HepG2 (cell line): Measurements from ENCODE around the gene GLB1L3. TPM values are rescaled to one million over a fixed set of nuclear protein-coding genes. Genes with fewer than 3 reads are reported as not detected.

Source experiments
- ATAC-seq: fragments of 200-7000 bp; cut with Tn5 transposase; 3 replicates; pipeline ENCODE4 v1.9.1; 2020; ENCODE audit warnings: mild to moderate bottlenecking, moderate library complexity
- BruUV-seq: library from RNA; stranded (reverse); fragments of 400-500 nt; replicated peaks from 2 replicates; lab custom pipeline; 2021; lab: Mats Ljungman, UMichigan
- CTCF ChIA-PET: fragments of 300-600 bp; formaldehyde crosslinking; extraction: SDS; loops from one replicate; lab custom pipeline; 2021; ENCODE audit warnings: low total read pairs, inconsistent platforms, low intra/inter-chr PET ratio; lab: Yijun Ruan, JAX
- POLR2A ChIA-PET: fragments of 350-600 bp; sonication (Branson Sonifier 250); formaldehyde crosslinking; loops from one replicate; lab custom pipeline; 2020; ENCODE audit warnings: antibody characterized with exemption, inconsistent platforms; lab: Yijun Ruan, JAX
- DNase-seq: peaks from one replicate; pipeline ENCODE4 v3.0.0-alpha.2; 2015; ENCODE audit warnings: low spot score
- FAIRE-seq: peaks from 3 replicates; lab custom pipeline; 2011; peaks lifted over from hg19 to GRCh38; lab: Jason Lieb, UNC
- H2AFZ ChIP-seq: one replicate; pipeline ENCODE4 v1.6.1; 2011; ENCODE audit warnings: low read length, inconsistent platforms
- H3K27ac ChIP-seq: fragments of 300-600 bp; 3 replicates; pipeline ENCODE4 v1.8.0; 2011; ENCODE audit warnings: mixed run types, mild to moderate bottlenecking, mixed read lengths, low read length, inconsistent platforms; ENCODE audit not compliant: insufficient read depth; ENCODE audit errors: extremely low read length
- H3K27me3 ChIP-seq, 2 experiments: fragments of 200-600 bp in 1 of 2; 2 replicates in 1 of 2; 3 replicates in 1 of 2; pipeline versions ENCODE4 v1.6.0 to v1.8.0; 2011; ENCODE audit warnings: low read length in 2 of 2, mild to moderate bottlenecking in 2 of 2, moderate library complexity in 2 of 2, inconsistent platforms in 1 of 2; ENCODE audit not compliant: insufficient read depth in 2 of 2, control insufficient read depth in 1 of 2
- H3K36me3 ChIP-seq, 2 experiments: fragments of 200-600 bp in 1 of 2; replicated peaks in 1 of 2; 2 replicates in 1 of 2; 3 replicates in 1 of 2; pipeline versions ENCODE4 v1.5.1 to v1.8.0; 2011; ENCODE audit warnings: low read length in 2 of 2, inconsistent platforms in 1 of 2; ENCODE audit not compliant: insufficient read depth in 2 of 2, control insufficient read depth in 1 of 2
- H3K4me1 ChIP-seq: 2 replicates; pipeline ENCODE4 v1.5.1; 2012; ENCODE audit warnings: low read length, inconsistent platforms; ENCODE audit not compliant: insufficient read depth
- H3K4me2 ChIP-seq: 2 replicates; pipeline ENCODE4 v1.6.0; 2011; ENCODE audit warnings: low read depth, low read length, inconsistent platforms
- H3K4me3 ChIP-seq, 3 experiments: fragments of 200-600 bp in 1 of 3; sonication (generic), shearing (Covaris generic) in 1 of 3; replicated peaks in 1 of 3; 2 replicates each; pipeline ENCODE4 v1.5.1; 2011 to 2016; ENCODE audit warnings: low read length in 3 of 3, inconsistent platforms in 2 of 3, low read depth in 2 of 3, mild to moderate bottlenecking in 2 of 3, control low read depth in 1 of 3, mixed read lengths in 1 of 3; ENCODE audit not compliant: insufficient read depth in 1 of 3
- H3K79me2 ChIP-seq: one replicate; pipeline ENCODE4 v1.6.1; 2011; ENCODE audit warnings: low read length, inconsistent platforms; ENCODE audit not compliant: insufficient read depth
- H3K9ac ChIP-seq: 2 replicates; pipeline ENCODE4 v1.6.0; 2011; ENCODE audit warnings: mild to moderate bottlenecking, low read depth, low read length, inconsistent platforms; ENCODE audit not compliant: insufficient read depth
- H3K9me3 ChIP-seq: 2 replicates; pipeline ENCODE4 v1.5.1; 2012; ENCODE audit warnings: mild to moderate bottlenecking, low read length
- H4K20me1 ChIP-seq: 2 replicates; pipeline ENCODE4 v1.6.0; 2011; ENCODE audit warnings: inconsistent platforms, mild to moderate bottlenecking, low read length, moderate library complexity; ENCODE audit not compliant: insufficient read depth
- CBX1 ChIP-seq: IDR thresholded peaks from one replicate; pipeline ENCODE4 v1.6.1; 2016; ENCODE audit warnings: antibody characterized with exemption, low read depth
- HNRNPUL1 ChIP-seq: fragments of 200-400 bp; formaldehyde crosslinking; IDR thresholded peaks from 2 replicates; pipeline ENCODE4 v1.6.1; 2017; ENCODE audit warnings: low read depth, mild to moderate bottlenecking, low read length, moderate library complexity
- KMT2A ChIP-seq: sonication (generic); formaldehyde crosslinking; IDR thresholded peaks from 2 replicates; pipeline ENCODE4 v1.4.0; 2020; ENCODE audit warnings: missing genetic modification reagents
- RXRB ChIP-seq: IDR thresholded peaks from 2 replicates; pipeline ENCODE4 v1.6.1; 2016; ENCODE audit warnings: borderline replicate concordance, missing genetic modification reagents, missing compliant biosample characterization
- SALL1 ChIP-seq: sonication (generic); formaldehyde crosslinking; IDR thresholded peaks from 2 replicates; pipeline ENCODE4 v1.8.0; 2022; ENCODE audit warnings: mild to moderate bottlenecking, missing genetic modification reagents
- SMAD1 ChIP-seq: sonication (generic); formaldehyde crosslinking; IDR thresholded peaks from 2 replicates; pipeline ENCODE4 v1.4.0; 2020; ENCODE audit warnings: missing genetic modification reagents, low read depth, mild to moderate bottlenecking, borderline replicate concordance
- ZFP36L1 ChIP-seq: sonication (generic); formaldehyde crosslinking; IDR thresholded peaks from 2 replicates; pipeline ENCODE4 v1.8.0; 2022; ENCODE audit warnings: mild to moderate bottlenecking, missing genetic modification reagents, moderate library complexity
- WGBS: methylation state at CpG from one replicate; pipeline ENCODE4 v1.1.6; 2017; ENCODE audit warnings: low lambda C conversion rate; 5-methylcytosine and 5-hydroxymethylcytosine counted together
- in situ Hi-C: cut with HindIII; loops from 2 replicates; pipeline ENCODE4 v1.10.0; 2017; ENCODE audit warnings: low pct_unique_long_range_greater_than_20kb; ENCODE audit not compliant: extremely low pct_ligation_motif_present
- intact Hi-C: fragments of 100-400 bp; cut with micrococcal nuclease; formaldehyde crosslinking; loops from one replicate; pipeline ENCODE4 v1.10.0; 2022; ENCODE audit not compliant: unreplicated experiment
- polyA plus RNA-seq, 8 experiments: library from polyadenylated mRNA; depleted of rRNA in 3 of 8; stranded (reverse) in 7 of 8; unstranded in 1 of 8; fragments of >200 nt; fragmentation: Illumina TruSeq in 4 of 8; extraction: Trizol in 4 of 8; gene quantifications; 2 replicates each; pipeline versions ENCODE4 v1.2.1 to v1.2.3, GENCODE V29; 2011 to 2016; ENCODE audit warnings: low read depth in 4 of 8, missing spikeins in 1 of 8, mixed read lengths in 1 of 8; ENCODE audit not compliant: insufficient read depth in 1 of 8
- total RNA-seq, 5 experiments: library from RNA; depleted of rRNA; stranded (reverse); fragments of >200 nt; fragmentation: Illumina TruSeq; extraction: Trizol; gene quantifications; 2 replicates each; pipeline ENCODE4 v1.2.3, GENCODE V29; 2016; ENCODE audit warnings: low read depth in 1 of 5
- TF ChIP-seq, protein P1 (sequence below): sonication (generic); formaldehyde crosslinking; IDR thresholded peaks from 2 replicates; pipeline ENCODE4 v1.4.0; 2020; ENCODE audit warnings: missing genetic modification reagents; ENCODE audit errors: not compliant biosample characterization

GLB1L3 gene
- total and polyA plus RNA-seq, 2 of the 13 experiments (the other 11 are each of a cell fraction or from before 2014, with no cell fraction given) = not detected

DNA sequence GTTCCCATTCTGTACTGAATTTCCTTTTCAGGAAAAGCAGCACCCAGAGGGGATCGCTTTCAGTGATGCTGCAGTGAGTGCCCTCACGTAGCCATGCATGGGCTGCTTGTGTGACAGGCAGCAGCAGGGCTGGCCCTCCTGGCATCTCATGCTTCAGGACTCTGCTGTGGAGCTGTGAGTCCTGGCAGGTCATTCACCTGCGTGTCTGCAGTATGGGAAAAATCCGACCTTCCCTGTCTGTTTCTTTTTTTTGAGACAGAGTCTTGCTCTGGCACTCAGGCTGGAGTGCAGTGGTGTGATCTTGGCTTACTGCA is 69.0 kb downstream of the GLB1L3 start:
- H3K9me3 ChIP-seq = no peaks in the 10 kb centered on the region
- H3K4me2 ChIP-seq = no peak overlapping the region
- no peaks in the 10 kb centered on the region for H3K79me2 ChIP-seq
- no peak overlapping the region for H3K9ac ChIP-seq
- CTCF ChIA-PET = no interaction called here
- H3K27ac ChIP-seq = no peak overlapping the region
- H3K4me1 ChIP-seq = no peaks in the 10 kb centered on the region
- WGBS = 11% methylated on average over 2 of the region's 4 CpGs
- peaks cover 2 to 48% of the 10 kb centered on the region in 2 experiments; a peak in 4 of 5 replicates for H3K27me3 ChIP-seq
- FAIRE-seq (no peak), ATAC-seq (no peak), DNase-seq (no peak)
- POLR2A ChIA-PET = no interaction called here
- no peak for TF ChIP-seq RXRB (CRISPR knock-in tag)
- TF ChIP-seq CBX1 = no peak
- TF ChIP-seq KMT2A (CRISPR knock-in tag) = no peak
- TF ChIP-seq SALL1 (CRISPR knock-in tag) = no peak
- no peak for TF ChIP-seq ZFP36L1 (CRISPR knock-in tag)
- TF ChIP-seq, protein P1, sequence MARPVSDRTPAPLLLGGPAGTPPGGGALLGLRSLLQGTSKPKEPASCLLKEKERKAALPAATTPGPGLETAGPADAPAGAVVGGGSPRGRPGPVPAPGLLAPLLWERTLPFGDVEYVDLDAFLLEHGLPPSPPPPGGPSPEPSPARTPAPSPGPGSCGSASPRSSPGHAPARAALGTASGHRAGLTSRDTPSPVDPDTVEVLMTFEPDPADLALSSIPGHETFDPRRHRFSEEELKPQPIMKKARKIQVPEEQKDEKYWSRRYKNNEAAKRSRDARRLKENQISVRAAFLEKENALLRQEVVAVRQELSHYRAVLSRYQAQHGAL = no peak
- TF ChIP-seq HNRNPUL1 = no peak
- no peak for TF ChIP-seq SMAD1 (CRISPR knock-in tag)
- no peak overlapping the region for H3K4me3 ChIP-seq
- intact Hi-C loops = loop anchor here (2.0 kb wide), 1 partner anchor 64 kb away; no protein-coding TSS in a partner anchor
- in situ Hi-C loops = no loop called here
- H2AFZ ChIP-seq = no peak overlapping the region
- no peaks in the 10 kb centered on the region for H4K20me1 ChIP-seq
- no TSS peak for BruUV-seq
- no peaks in the 10 kb centered on the region for H3K36me3 ChIP-seq
